Bronchial epithelial cell (primary cell): ENCODE measurements around the gene FLOT2. TPM values are rescaled to one million over a fixed set of nuclear protein-coding genes. Genes with fewer than 3 reads are reported as not detected.

Experiments used
- DNase-seq: peaks from one replicate; pipeline ENCODE4 v3.0.0-alpha.2; 2010; ENCODE audit warnings: low read depth
- FAIRE-seq: peaks from 2 replicates; lab custom pipeline; 2011; peaks lifted over from hg19 to GRCh38; lab: Jason Lieb, UNC
- H3K27me3 ChIP-seq: 2 replicates; pipeline ENCODE4 v1.5.1; 2011; ENCODE audit warnings: low read length; ENCODE audit not compliant: control insufficient read depth, insufficient read depth
- H3K36me3 ChIP-seq: 2 replicates; pipeline ENCODE4 v1.5.1; 2011; ENCODE audit warnings: low read length; ENCODE audit not compliant: control insufficient read depth, insufficient read depth
- H3K4me3 ChIP-seq: 2 replicates; pipeline ENCODE4 v1.5.1; 2011; ENCODE audit warnings: mild to moderate bottlenecking, low read depth, low read length, control low read depth
- CTCF ChIP-seq: IDR thresholded peaks from 2 replicates; pipeline ENCODE4 v1.5.1; 2011; ENCODE audit warnings: mild to moderate bottlenecking, moderate library complexity, low read length, control low read depth, inconsistent platforms; ENCODE audit not compliant: insufficient read depth, severe bottlenecking
- total RNA-seq: library from RNA; depleted of rRNA; stranded (reverse); fragments of >200 nt; gene quantifications from 2 replicates; pipeline ENCODE4 v1.2.1, GENCODE V29; 2014

Gene FLOT2
- total RNA-seq, 1 donor from 2014 or later: 24.5 TPM

GRCh38 chr17:28912938-28913333 lies 15.4 kb upstream of the FLOT2 start:
- FAIRE-seq: no peak
- no peak for TF ChIP-seq CTCF
- no peak overlapping the region for H3K4me3 ChIP-seq
- no peak for DNase-seq
- no peaks in the 10 kb centered on the region for H3K27me3 ChIP-seq
- peaks cover 47% of the 10 kb centered on the region for H3K36me3 ChIP-seq

- Histone ChIP-seq H3K27me3 (no peaks in the 10 kb centered on the region), H3K4me3 (no peak overlapping the region), H3K36me3 (peaks cover 44% of the 10 kb centered on the region)
- TF ChIP-seq CTCF: peak; percentile 14
- DNase-seq: no peak
- FAIRE-seq: no peak
Measured at GRCh38 chr17:28912281-28912937, 14.9 kb upstream of the FLOT2 start.

- no peak for DNase-seq
- Histone ChIP-seq H3K27me3 (no peaks in the 10 kb centered on the region), H3K36me3 (peaks cover 37% of the 10 kb centered on the region), H3K4me3 (no peak overlapping the region)
- FAIRE-seq: no peak
- no peak for TF ChIP-seq CTCF
Measured at GRCh38 chr17:28911411-28912045, 14.0 kb upstream of the FLOT2 start.

GRCh38 chr17:28910534-28910933 lies 13.0 kb upstream of the FLOT2 start:
- H3K4me3 ChIP-seq: no peak overlapping the region
- H3K36me3 ChIP-seq: peaks cover 38% of the 10 kb centered on the region
- TF ChIP-seq CTCF: no peak
- no peaks in the 10 kb centered on the region for H3K27me3 ChIP-seq
- no peak for FAIRE-seq
- DNase-seq: no peak

- FAIRE-seq (peak; percentile 47), DNase-seq (no peak)
- no peak for TF ChIP-seq CTCF
- Histone ChIP-seq H3K4me3 (no peak overlapping the region), H3K36me3 (peaks cover 32% of the 10 kb centered on the region), H3K27me3 (no peaks in the 10 kb centered on the region)
Measured at GRCh38 chr17:28908640-28909167, 11.2 kb upstream of the FLOT2 start.
